Type B pancreatic cell (in vitro differentiated cells): ENCODE results near the gene PPP2R2B. TPM values are rescaled to one million over a fixed set of nuclear protein-coding genes. Genes with fewer than 3 reads are reported as not detected.

ENCODE experiments used
- DNase-seq: peaks from one replicate; pipeline ENCODE4 v3.0.0; 2021; ENCODE audit warnings: mixed read lengths; ENCODE audit not compliant: unreplicated experiment; ENCODE audit errors: extremely low spot score
- H3K27ac Mint-ChIP-seq: 2 replicates; pipeline ENCODE4 v1.8.0; 2021; ENCODE audit warnings: mild to moderate bottlenecking, mixed read lengths
- H3K27me3 Mint-ChIP-seq: 2 replicates; pipeline ENCODE4 v1.8.0; 2021; ENCODE audit warnings: mixed read lengths
- H3K36me3 Mint-ChIP-seq: 2 replicates; pipeline ENCODE4 v1.8.0; 2021; ENCODE audit warnings: mixed read lengths
- H3K4me1 Mint-ChIP-seq: one replicate; pipeline ENCODE4 v1.8.0; 2021; ENCODE audit warnings: mixed read lengths; ENCODE audit not compliant: unreplicated experiment
- H3K4me3 Mint-ChIP-seq: 2 replicates; pipeline ENCODE4 v1.8.0; 2021; ENCODE audit warnings: mild to moderate bottlenecking, mixed read lengths
- H3K9me3 Mint-ChIP-seq: 2 replicates; pipeline ENCODE4 v1.8.0; 2021; ENCODE audit warnings: mixed read lengths
- total RNA-seq: library from RNA; stranded (reverse); gene quantifications from 2 replicates; pipeline ENCODE4 v1.2.1, GENCODE V29; 2021; ENCODE audit warnings: low replicate concordance
- TF ChIP-seq, protein P1 (sequence below): fragments of 200-600 bp; sonication (generic); conservative IDR thresholded peaks from 2 replicates; pipeline ENCODE4 v1.5.0; 2021; ENCODE audit warnings: antibody characterized with exemption, mild to moderate bottlenecking

The PPP2R2B gene
- total RNA-seq, 1 donor from 2014 or later = 29.1 TPM

DNA sequence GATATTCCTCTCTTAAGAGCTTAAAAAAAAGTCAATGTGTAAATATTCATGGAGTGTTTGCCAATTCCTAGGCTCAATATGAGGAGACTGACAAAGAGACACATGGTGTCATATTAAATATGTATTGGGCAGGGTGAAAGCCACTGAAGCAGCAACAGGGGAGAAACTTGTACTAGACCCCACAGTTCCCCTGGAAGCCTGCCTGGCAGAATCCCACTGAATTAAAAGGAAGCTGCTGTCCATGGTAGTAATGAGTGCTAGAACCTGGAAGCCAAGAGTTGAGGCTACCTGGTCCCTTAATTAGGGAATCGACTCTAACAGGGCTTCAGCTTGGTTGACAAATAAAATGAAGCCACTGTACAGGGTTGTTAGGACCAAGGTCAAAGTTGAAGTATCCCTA, 233.2 kb downstream of the PPP2R2B start:
- Mint-ChIP-seq H3K27me3 (no peaks in the 10 kb centered on the region), H3K36me3 (peaks cover 7% of the 10 kb centered on the region), H3K27ac (no peak overlapping the region), H3K4me1 (peaks cover 6% of the 10 kb centered on the region), H3K4me3 (no peak overlapping the region), H3K9me3 (no peaks in the 10 kb centered on the region)
- TF ChIP-seq, protein P1, sequence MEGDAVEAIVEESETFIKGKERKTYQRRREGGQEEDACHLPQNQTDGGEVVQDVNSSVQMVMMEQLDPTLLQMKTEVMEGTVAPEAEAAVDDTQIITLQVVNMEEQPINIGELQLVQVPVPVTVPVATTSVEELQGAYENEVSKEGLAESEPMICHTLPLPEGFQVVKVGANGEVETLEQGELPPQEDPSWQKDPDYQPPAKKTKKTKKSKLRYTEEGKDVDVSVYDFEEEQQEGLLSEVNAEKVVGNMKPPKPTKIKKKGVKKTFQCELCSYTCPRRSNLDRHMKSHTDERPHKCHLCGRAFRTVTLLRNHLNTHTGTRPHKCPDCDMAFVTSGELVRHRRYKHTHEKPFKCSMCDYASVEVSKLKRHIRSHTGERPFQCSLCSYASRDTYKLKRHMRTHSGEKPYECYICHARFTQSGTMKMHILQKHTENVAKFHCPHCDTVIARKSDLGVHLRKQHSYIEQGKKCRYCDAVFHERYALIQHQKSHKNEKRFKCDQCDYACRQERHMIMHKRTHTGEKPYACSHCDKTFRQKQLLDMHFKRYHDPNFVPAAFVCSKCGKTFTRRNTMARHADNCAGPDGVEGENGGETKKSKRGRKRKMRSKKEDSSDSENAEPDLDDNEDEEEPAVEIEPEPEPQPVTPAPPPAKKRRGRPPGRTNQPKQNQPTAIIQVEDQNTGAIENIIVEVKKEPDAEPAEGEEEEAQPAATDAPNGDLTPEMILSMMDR = no peak
- DNase-seq = no peak

- peaks cover 11% of the 10 kb centered on the region for H3K4me1 Mint-ChIP-seq
- no peak overlapping the region for H3K4me3 Mint-ChIP-seq
- no peak for DNase-seq
- H3K9me3 Mint-ChIP-seq = no peaks in the 10 kb centered on the region
- no peak overlapping the region for H3K27ac Mint-ChIP-seq
- peaks cover 7% of the 10 kb centered on the region for H3K36me3 Mint-ChIP-seq
- TF ChIP-seq, protein P1 = no peak
- H3K27me3 Mint-ChIP-seq = no peaks in the 10 kb centered on the region
These were observed 233.7 kb downstream of the PPP2R2B start for GRCh38 chr5:146644831-146645230.

- H3K27ac Mint-ChIP-seq = no peak overlapping the region
- peaks cover 12% of the 10 kb centered on the region for H3K4me1 Mint-ChIP-seq
- peaks cover 4% of the 10 kb centered on the region for H3K36me3 Mint-ChIP-seq
- no peak overlapping the region for H3K4me3 Mint-ChIP-seq
- DNase-seq = no peak
- TF ChIP-seq, protein P1 = no peak
- no peaks in the 10 kb centered on the region for H3K9me3 Mint-ChIP-seq
- H3K27me3 Mint-ChIP-seq = no peaks in the 10 kb centered on the region
These were observed 234.8 kb downstream of the PPP2R2B start for GRCh38 chr5:146643776-146644175.

- no peak for DNase-seq
- Mint-ChIP-seq H3K27me3 (no peaks in the 10 kb centered on the region), H3K4me3 (no peak overlapping the region), H3K36me3 (peaks cover 4% of the 10 kb centered on the region), H3K27ac (no peak overlapping the region), H3K4me1 (peaks cover 12% of the 10 kb centered on the region), H3K9me3 (no peaks in the 10 kb centered on the region)
- TF ChIP-seq, protein P1 = no peak
These were observed 236.1 kb downstream of the PPP2R2B start for GRCh38 chr5:146642410-146642809.

GRCh38 chr5:146641941-146642340, 236.6 kb downstream of the PPP2R2B start:
- DNase-seq = no peak
- Mint-ChIP-seq H3K4me1 (peaks cover 12% of the 10 kb centered on the region), H3K27ac (no peak overlapping the region), H3K36me3 (peaks cover 4% of the 10 kb centered on the region), H3K9me3 (no peaks in the 10 kb centered on the region), H3K4me3 (no peak overlapping the region), H3K27me3 (no peaks in the 10 kb centered on the region)
- TF ChIP-seq, protein P1 = no peak
